Thyroid gland (tissue), 4 donors: ENCODE measurements around the gene TBC1D24. TPM values are rescaled to one million over a fixed set of nuclear protein-coding genes. Genes with fewer than 3 reads are reported as not detected.

Source experiments
- DNase-seq, 2 donors: peaks; one replicate each; pipeline ENCODE4 v3.0.0-alpha.2; 2019
- H3K27ac ChIP-seq, 3 donors: fragments of 200-600 bp; sonication (generic); 1 replicate in 2 of 3; 2 replicates in 1 of 3; pipeline ENCODE4 v1.5.1; 2016 to 2019; ENCODE audit warnings: mild to moderate bottlenecking in 1 of 3, moderate library complexity in 1 of 3
- H3K27me3 ChIP-seq: fragments of 200-600 bp; sonication (generic); one replicate; pipeline ENCODE4 v1.5.1; 2019
- H3K36me3 ChIP-seq, 2 donors: fragments of 200-600 bp; sonication (generic); one replicate each; pipeline ENCODE4 v1.5.1; 2016 to 2019
- H3K4me1 ChIP-seq, 2 donors: fragments of 200-600 bp; sonication (generic); one replicate each; pipeline ENCODE4 v1.5.1; 2017 to 2019
- H3K4me3 ChIP-seq, 3 donors: fragments of 200-600 bp; sonication (generic); replicated peaks in 1 of 3; 1 replicate in 2 of 3; 2 replicates in 1 of 3; pipeline ENCODE4 v1.5.1; 2016; ENCODE audit warnings: mild to moderate bottlenecking in 1 of 3
- H3K9me3 ChIP-seq: fragments of 200-600 bp; sonication (generic); one replicate; pipeline ENCODE4 v1.5.1; 2017
- POLR2A ChIP-seq, 2 donors: fragments of 450-650 bp; IDR thresholded peaks; one replicate each; pipeline ENCODE4 v1.6.1; 2017; ENCODE audit warnings: antibody characterized with exemption in 2 of 2, mild to moderate bottlenecking in 2 of 2, moderate library complexity in 1 of 2
- WGBS, 2 donors: methylation state at CpG; one replicate each; pipeline ENCODE4 v1.1.5; 2017; 5-methylcytosine and 5-hydroxymethylcytosine counted together
- intact Hi-C: fragments of 100-400 bp; cut with DNase I; formaldehyde crosslinking; loops from one replicate; pipeline ENCODE4 v1.15.1; 2023
- total RNA-seq, 4 donors: library from RNA; depleted of rRNA; stranded (reverse); fragments of >200 nt; gene quantifications; one replicate each; pipeline ENCODE4 v1.2.3, GENCODE V29; 2016
- TF ChIP-seq, protein P1 (sequence below), 6 experiments: fragments of 200-600 bp in 3 of 6; fragments of 450-650 bp in 3 of 6; sonication (generic) in 3 of 6; IDR thresholded peaks; one replicate each; pipeline ENCODE4 v1.5.1; 2016 to 2019; ENCODE audit warnings: antibody characterized with exemption in 6 of 6, mild to moderate bottlenecking in 2 of 6, inconsistent platforms in 1 of 6, moderate library complexity in 1 of 6

Gene TBC1D24
- total RNA-seq, 4 donors from 2014 or later = 15.9 to 32.3 (median 21.8) TPM

DNA sequence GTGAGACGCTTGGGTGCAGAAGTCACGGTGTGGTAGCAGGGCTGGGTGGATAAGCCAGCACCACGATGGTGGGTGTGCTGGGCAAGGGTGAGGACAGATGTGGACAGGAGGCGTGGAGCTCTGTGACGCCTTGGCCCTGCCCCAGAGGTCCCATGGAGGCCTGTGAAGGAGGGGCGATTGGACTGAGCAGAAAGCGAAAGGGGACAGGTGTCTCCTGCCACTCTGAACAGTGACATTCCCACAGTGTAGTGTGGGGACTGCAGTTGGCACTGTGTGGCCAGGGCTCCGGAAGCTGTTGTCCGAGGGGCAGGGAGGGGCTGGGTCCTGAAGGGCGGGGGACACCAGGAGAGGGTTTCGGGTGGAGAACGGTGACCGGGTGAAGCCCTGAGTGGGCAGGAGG lies 7.3 kb downstream of the TBC1D24 start:
- no peaks in the 10 kb centered on the region for H3K9me3 ChIP-seq
- intact Hi-C loops = no loop called here
- peak overlapping the region in 2 of 3 donors; percentile 61 to 73 for H3K27ac ChIP-seq
- WGBS, 2 donors = 82 to 85% methylated on average over 13 of the region's 13 CpGs
- no peaks in the 10 kb centered on the region for H3K27me3 ChIP-seq
- no peaks in the 10 kb centered on the region for H3K36me3 ChIP-seq
- no peak overlapping the region for H3K4me3 ChIP-seq
- no peak for DNase-seq
- TF ChIP-seq, protein P1, sequence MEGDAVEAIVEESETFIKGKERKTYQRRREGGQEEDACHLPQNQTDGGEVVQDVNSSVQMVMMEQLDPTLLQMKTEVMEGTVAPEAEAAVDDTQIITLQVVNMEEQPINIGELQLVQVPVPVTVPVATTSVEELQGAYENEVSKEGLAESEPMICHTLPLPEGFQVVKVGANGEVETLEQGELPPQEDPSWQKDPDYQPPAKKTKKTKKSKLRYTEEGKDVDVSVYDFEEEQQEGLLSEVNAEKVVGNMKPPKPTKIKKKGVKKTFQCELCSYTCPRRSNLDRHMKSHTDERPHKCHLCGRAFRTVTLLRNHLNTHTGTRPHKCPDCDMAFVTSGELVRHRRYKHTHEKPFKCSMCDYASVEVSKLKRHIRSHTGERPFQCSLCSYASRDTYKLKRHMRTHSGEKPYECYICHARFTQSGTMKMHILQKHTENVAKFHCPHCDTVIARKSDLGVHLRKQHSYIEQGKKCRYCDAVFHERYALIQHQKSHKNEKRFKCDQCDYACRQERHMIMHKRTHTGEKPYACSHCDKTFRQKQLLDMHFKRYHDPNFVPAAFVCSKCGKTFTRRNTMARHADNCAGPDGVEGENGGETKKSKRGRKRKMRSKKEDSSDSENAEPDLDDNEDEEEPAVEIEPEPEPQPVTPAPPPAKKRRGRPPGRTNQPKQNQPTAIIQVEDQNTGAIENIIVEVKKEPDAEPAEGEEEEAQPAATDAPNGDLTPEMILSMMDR (IDR thresholded peaks at IDR 0.05) = no peak
- TF ChIP-seq POLR2A (IDR thresholded peaks at IDR 0.05) = no peak
- peaks cover 35 to 73% of the 10 kb centered on the region in 2 donors for H3K4me1 ChIP-seq

GRCh38 chr16:2482708-2483534 lies 8.0 kb downstream of the TBC1D24 start:
- DNase-seq = peak; percentile 51 to 59
- Histone ChIP-seq H3K4me3 (no peak overlapping the region), H3K4me1 (peaks cover 38 to 73% of the 10 kb centered on the region in 2 donors)

DNA sequence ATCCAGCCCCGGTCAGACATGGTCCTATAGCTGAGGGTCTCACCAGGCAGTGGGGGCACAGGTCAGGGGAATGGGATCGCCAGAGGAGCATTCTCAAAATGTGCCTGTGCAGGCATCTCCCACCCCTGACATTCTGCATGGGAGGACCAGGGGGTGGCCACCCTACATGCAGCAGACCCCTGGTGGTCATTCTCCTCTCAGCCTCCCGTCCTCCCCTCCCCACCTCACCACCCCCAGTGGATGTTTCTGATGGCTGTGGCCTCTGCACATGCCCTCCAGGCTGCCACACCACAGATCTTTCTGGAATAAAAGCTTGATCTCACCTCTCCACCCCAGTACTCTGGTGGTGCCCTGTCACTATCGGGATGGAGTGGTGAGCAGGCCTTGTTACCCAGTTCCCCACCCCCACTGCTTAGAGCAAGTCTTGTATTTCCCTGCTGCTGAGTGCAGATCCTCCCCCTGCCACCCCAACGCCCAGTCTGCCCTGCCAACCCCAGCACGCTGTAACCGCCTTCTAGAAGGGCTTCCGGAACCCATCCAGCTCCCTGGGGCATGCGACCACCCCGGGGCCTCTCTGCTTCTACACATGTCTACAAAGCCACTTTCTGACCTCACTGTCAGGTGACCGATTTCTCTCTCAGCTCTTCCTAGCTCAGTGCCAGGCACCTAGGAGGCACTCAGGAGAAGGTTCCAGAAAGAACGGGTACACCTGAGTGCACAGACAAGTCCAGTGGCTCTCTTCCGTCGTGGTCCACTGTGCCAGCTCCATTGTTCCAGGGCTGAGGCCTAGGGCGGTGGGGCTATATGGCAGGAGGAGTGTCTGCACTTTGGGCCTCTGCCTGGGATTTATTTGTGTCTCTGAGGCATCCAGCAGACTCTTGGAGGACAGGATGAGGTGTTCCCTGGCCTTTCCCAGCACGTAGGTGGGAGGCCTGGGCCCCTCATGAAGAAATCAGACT lies 9.3 kb downstream of the TBC1D24 start:
- Histone ChIP-seq H3K4me1 (peaks cover 38 to 69% of the 10 kb centered on the region in 2 donors), H3K4me3 (no peak overlapping the region), H3K9me3 (no peaks in the 10 kb centered on the region), H3K27ac (peak overlapping the region; percentile 41 to 54 (median 45)), H3K27me3 (no peaks in the 10 kb centered on the region), H3K36me3 (no peaks in the 10 kb centered on the region)
- WGBS, 2 donors = 68 to 78% methylated on average over 16 of the region's 16 CpGs
- intact Hi-C loops = no loop called here
- no peak for TF ChIP-seq POLR2A (IDR thresholded peaks at IDR 0.05)
- TF ChIP-seq, protein P1 (IDR thresholded peaks at IDR 0.05) = no peak
- peak; percentile 44 to 55 for DNase-seq

More at GRCh38 chr16:2482708-2483534, 8.0 kb downstream of the TBC1D24 start:
- Histone ChIP-seq H3K27me3 (no peaks in the 10 kb centered on the region), H3K9me3 (no peaks in the 10 kb centered on the region), H3K36me3 (no peaks in the 10 kb centered on the region), H3K27ac (peak overlapping the region; percentile 22 to 61 (median 45))
- 34 to 53% methylated on average over 32 of the region's 32 CpGs for WGBS, 2 donors
- no peak for TF ChIP-seq POLR2A (IDR thresholded peaks at IDR 0.05)
- TF ChIP-seq, protein P1 (IDR thresholded peaks at IDR 0.05) = no peak
- intact Hi-C loops = no loop called here

- TF ChIP-seq, protein P1 (IDR thresholded peaks at IDR 0.05) = no peak
- TF ChIP-seq POLR2A (IDR thresholded peaks at IDR 0.05) = no peak
- Histone ChIP-seq H3K4me1 (peaks cover 38 to 69% of the 10 kb centered on the region in 2 donors), H3K9me3 (no peaks in the 10 kb centered on the region), H3K4me3 (no peak overlapping the region), H3K27me3 (no peaks in the 10 kb centered on the region), H3K27ac (peak overlapping the region; percentile 41 to 54 (median 45)), H3K36me3 (no peaks in the 10 kb centered on the region)
- 87 to 89% methylated on average over 13 of the region's 13 CpGs for WGBS, 2 donors
- no peak for DNase-seq
- intact Hi-C loops = no loop called here
Measured at GRCh38 chr16:2484898-2485508, 10.1 kb downstream of the TBC1D24 start.
